DMS79 (cell line): Measurements from ENCODE around the gene MDM4.
"Not testable (repeated sequence)": the region's sequence is repeated elsewhere in the genome, so short reads cannot be mapped to it uniquely, and the experiment has no call there.

Experiments used
- DNase-seq: peaks from one replicate; lab custom pipeline; 2025; lab: John Stamatoyannopoulos, UW

Gene MDM4, protein sequence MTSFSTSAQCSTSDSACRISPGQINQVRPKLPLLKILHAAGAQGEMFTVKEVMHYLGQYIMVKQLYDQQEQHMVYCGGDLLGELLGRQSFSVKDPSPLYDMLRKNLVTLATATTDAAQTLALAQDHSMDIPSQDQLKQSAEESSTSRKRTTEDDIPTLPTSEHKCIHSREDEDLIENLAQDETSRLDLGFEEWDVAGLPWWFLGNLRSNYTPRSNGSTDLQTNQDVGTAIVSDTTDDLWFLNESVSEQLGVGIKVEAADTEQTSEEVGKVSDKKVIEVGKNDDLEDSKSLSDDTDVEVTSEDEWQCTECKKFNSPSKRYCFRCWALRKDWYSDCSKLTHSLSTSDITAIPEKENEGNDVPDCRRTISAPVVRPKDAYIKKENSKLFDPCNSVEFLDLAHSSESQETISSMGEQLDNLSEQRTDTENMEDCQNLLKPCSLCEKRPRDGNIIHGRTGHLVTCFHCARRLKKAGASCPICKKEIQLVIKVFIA

DNA sequence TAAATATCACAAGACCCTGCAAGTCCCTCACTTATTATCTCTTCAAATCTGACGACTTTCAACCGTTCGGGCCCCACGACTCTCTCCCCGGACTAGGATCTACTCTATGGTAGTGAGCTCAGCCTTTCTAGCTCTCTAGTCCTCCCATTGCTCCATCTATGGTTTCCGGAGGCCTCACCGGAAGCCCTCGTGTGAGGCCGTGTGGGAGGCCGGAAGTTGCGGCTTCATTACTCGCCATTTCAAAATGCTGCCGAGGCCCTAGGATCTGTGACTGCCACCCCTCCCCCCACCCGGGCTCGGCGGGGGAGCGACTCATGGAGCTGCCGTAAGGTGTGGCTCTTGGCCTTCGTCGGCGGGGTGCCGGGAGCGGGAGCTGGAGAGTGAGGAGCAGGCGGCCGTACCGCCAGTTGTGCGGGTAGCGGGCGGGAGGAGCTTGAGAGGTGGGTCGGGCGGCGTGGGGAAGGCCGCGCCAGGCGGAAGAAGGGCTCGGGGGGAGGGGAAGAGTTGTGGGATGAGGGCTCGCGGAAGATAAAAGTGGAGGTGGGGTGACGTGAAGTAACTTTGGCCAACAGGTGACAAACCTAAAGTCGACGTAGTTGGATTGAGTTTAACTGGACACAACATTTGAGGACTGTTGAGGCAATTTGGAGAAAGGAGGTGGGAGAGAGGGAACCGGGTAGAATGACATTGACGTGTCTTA is at the start of gene MDM4:
TSS of gene MDM4 (plus strand) at position 227 of the 700 bp plus-strand sequence. CDS start 9,113 bp downstream, outside the sequence.
- DNase-seq = peak; percentile 96

DNA sequence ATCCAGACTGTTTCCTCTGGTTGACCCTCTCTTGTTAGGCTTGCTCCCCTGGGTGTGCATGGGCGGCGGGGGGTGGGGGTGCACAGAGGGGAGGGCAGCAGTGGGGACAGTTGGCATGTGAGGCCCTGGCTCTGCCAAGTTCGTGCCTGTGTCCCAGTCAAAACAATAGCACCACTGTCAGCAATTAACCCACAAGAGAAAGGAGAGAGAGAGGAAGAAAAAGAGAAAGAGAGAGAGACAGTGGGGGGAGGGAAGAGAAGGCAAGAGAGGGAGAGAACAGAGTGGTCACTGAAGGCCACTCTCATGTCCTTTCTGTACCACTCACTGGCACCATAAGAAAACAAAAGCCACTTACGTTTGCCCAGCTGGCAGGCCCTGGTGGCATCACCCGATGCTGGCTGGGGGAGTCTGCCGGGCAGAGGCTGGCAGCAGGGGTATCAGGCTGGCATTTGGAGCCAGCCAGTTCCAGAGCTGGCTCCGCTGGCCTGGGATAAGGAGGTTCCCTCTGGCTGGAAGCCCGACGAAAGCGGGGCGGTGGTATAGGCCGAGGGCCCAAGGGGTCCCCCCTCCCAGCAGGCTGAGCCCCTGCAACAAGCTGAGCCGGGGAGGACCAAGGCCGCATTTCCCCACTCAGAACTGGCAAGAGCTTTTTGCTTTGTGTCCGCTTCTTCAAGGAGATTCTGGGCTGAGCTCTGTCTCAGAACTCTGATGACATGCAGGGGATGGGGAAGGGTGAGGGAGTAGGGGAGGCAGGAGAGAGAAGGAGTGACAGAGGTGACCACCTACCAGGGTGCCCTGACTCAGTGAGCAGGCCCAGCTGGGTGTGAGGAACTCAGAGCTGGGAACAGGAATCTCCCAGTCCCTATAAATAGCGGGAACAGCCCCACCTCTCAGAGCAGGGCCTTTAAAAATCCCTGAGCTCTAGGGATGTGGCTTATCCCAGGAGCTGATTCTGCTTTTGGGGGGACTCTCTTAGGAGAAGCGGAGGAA is 49.5 kb upstream of the MDM4 start:
- no peak for DNase-seq

DNA sequence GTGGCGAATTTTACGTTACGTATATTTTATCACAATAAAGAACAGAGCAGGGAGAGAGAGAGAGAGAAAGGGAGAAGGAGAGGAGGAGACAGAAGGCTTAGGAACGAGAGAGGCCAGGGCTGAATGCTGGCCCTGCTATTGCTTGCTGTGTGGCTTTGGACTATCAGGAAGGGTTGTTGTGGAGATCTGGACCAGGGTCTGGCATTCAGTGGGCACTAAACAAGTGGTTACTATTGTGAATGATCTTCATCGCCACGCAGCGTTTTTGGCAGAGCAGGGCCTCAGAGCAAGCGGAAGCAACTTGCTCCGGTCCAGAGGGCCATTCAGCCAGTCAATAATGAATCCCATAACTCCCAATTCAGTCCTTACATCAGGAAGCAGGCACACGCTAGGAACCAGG is 48.0 kb upstream of the MDM4 start:
- DNase-seq = no peak

DNA sequence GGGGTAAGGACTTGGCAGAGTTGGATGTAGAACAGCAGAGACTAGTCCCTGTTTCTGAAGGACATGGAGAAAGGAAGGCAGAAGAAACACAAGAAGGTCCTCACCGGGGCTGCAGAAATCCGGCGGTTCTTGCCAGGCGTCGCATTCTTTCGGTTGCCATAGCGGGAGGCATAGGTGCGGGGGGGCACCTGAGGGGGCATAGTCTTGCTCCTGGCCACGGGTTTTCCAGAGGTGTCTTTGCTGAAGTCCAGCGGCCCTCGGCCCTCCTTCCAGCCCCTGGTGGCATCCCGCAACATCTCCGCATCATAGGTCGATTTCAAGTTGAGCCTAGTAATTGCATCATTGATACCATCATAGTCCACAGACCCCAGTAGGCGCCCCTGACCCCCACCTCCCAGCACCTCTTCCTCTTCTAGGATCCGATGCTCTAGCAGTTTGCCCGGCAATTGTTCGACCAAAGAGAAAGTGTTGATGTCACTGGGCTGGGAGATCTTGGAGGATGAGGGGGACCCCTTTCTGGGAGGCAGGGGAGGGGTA is 47.4 kb upstream of the MDM4 start:
- no peak for DNase-seq

DNA sequence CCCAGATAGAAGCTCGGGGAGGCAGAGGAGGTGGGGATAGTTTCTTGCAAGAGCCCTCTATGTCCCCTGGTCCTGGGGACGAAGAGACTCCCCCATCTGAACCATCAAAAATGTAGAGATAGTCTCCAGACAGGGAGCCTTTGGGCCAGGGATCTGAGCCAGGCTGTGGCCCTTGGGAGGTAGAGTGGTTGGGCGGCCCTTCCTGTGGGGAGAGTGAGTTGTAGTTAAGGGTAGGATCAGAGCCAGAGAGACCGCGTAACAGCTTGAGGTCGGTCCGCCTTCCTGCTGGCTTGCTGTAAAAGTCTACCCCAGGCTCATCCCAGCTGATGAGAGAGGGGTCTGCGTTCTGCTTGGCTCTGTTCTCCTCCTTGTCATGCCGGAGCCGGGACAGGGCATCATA is 46.9 kb upstream of the MDM4 start:
- no peak for DNase-seq

DNA sequence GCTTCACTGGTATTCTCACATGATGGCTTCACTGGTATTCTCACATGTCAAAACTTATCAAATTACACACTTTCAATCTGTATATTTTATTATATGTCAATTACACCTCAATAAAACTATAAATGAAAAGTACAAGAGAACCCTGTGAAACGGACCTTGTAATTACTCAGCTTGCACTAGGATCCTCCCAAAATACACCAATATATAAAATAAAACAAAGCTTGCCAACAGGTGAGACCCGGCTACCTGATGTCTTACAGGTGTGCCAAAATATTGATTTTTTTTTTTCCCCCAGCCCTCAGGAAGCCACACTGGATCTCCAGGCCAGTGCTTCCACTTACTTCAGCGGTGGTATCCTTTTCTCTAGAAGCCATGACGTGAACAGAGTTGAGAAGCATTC is 44.5 kb upstream of the MDM4 start:
- DNase-seq = no peak

DNA sequence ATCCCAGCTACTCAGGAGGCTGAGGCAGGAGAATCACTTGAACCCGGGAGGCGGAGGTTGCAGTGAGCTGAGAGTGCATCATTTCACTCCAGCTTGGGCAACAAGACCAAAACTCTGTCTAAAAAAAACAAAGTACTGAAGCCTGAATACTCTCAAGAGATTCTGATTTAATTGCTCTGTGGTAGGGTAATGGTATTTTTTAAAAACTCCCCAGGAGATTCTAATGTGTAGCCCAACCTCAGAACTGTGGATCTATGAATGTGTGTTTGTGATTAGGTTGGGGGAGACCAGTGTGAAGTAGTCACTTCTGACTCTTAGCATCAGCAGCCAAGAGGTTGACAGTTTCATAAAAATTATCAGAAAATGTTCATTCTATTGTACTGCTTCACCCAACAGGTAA is 43.5 kb upstream of the MDM4 start:
- no peak for DNase-seq

DNA sequence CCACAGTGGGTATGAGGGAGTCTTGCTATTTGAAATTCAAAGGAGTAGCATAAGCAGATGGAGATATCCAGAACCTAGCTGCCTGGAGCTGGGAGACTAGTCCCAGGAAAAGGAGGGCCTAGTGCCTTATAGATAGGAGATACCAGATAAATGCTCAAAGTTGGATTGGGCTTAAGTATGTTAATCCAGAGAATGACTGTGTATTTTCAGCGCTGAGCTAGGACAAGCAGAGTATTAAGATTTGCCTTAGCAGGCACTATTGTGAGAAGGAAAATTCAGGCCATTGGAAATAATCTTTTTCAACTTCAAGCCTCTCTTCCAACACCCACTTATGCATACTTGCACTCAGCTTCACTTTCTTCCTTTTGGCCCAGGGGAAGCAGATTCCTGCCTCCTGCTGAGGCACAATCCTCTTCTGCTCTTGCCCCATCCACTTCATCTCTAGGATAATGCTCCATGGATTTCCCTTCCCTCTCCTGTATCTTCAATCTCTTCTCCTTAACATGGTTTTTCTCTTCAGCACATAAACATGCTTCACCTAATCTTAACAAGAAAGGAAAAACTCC is 42.7 kb upstream of the MDM4 start:
- no peak for DNase-seq

DNA sequence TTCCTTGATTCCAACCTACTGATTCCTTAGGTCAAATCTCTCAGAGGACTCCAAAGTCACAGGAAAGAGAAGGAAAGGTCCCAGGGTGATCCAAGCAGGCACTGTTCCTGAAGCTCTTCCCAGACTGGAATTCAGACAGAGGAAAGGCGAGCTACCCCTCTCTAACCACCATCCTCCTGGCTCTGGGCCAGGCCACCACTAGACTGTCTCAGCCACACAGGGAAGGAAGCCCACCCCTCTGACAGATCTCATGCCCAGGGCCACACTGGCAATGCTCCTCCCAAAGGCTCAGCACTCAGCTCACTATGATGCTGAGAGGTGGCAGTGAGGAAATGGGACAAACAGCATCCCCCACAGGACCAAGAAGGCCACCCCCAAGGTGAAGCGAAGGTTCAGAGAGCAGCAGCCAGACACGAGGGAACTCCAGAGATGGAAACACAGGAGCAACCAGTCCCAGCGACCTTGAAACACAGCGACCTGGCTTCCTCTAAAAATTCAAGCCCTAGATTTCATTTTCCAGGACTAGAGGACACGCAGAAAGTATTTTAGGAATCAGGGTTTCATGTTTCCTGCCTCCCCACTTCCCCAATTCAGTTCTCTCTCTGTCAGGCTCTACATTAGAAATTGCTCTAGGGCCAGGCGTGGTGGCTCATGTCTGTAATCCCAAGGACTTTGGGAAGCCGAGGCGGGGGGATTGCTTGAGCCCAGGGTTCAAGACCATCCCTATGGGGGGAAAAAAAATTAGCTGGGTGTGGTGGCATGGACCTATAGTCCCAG is 40.4 kb upstream of the MDM4 start:
- no peak for DNase-seq

DNA sequence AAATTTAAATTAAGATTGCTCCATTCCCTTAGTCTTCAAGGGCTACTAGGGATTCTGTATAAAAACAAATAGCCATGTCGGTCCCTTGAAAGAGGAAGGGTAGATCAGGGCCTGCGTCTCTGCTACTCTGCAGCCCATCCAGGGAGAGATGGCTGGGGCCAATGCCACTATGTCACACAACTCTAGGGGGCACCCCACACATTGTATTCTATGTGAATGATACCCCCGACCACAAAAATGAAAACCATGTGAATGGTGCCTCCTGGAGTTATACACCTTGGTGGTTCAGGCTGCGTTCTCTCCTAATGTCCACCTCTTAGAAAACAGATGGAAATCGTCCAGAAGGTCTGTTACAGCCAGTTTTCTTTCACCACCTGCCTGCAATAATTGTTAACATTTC is 39.6 kb upstream of the MDM4 start:
- no peak for DNase-seq

DNA sequence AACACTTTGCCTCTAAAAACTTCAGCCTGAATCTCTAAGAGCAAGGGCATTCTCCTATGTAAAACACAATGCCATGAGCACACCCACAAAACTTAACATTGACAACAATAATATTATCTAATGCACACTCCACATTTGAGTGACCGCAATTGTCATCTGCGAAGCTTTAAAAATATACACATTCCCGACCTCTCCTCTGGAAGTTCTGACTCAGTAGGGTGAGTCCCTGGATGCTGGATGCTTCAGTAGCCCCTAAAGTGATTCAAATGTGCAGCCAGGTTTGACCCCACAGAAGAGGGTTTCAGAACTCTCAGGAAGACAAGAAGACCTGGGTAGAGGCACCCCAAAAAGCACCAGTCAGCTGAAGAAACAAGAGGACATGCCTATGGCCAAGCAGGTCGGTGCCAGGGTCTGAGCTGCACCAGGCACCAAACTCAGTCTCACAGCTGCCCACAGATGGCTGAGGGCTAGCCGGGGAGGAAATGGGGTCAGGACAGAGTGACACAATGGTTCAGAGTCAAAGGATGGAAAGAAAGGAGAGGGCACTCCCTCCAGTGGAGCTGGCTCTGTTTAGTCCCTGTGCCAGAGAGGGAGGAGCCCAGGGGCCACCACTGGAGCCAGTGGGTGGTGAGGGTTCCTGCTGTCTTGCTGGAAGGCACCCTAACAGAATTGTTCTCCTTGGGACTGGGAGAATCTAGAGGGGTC is 39.0 kb upstream of the MDM4 start:
- no peak for DNase-seq

DNA sequence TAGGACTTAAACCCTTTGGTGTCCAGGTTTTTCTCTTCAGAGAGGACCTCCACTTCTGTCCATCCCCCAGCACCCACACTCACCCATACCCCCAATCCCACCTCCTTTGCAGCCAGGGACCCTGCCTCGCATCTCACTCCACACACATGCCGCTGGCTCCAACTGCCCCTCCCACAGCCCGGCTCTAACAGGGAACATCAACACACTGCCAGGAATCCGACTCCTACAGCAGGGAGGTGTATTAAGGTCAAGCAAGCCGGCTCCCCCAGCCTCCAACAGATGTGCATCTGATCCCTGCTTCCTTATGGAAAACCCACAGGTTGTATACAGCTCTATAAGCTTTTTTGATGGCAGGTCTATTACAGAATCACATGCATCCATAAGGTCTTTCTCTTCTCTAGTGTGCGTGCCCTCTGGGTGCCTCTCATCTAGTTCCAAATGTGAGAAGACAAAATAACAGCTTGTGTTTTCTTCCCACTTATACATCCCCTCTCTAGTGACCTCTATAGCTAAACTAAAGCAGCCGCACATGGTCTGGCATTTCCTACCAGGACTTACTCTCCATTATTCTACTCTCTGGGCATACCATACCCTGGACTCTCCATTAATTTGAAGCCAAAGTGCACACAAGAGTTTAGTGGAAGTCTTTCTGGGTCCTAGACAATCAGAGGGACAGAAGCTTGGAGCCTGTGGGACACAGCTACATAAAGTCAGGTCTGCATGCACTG is 37.9 kb upstream of the MDM4 start:
- DNase-seq = no peak

DNA sequence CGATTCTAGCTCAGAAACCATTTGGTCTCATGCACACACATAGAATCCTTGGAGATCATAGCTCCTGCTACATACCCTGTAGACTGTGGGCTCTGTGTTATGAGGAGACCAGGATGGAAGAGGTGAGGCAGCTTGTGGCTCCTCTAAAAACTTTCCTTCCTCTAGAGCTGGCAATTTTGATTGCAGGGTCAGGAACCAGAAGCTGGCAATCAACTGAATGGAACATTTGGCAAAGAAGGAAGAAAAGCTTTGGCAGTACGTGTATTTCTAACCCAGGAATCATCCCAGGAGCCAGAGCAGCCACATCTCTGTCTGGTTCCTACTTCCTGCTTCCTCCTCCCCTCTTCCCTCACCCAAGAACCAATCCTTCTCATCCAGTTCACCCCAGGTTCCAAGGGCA is 37.3 kb upstream of the MDM4 start:
- no peak for DNase-seq

DNA sequence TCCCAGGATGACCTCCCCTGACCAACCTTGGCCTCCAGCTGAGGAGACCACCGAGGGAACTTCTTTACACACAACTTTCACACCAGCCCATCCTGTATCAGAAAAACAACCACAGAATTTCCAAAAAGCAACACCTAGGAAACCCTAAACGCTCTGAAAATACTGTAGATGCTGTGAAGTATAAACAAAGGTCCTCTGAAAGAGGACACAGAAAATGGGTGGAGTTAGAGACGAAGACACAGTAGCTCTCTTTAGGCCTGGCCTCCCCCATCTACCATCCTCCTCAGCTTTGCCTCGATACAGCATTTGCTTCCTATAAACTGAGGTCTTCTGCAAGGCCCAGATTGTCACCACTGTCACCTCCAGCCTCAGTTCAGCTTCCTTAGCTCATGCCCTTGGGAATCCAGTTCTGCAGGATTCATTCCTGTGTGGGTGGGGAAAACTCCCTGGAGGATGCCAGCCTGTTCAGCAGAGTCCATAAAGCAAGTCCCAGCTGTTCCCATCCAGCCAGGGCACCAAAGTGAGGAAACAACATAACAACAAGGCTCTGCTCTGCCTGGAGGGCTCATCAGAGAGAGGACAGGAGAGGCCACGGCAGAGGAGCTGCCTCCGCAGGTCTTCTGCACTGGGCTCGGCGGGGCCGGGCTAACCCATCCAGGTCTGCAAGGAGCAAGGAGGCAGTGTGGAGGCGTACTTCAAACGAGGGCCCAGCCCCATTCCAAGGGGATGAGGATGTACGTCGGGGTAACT is 36.6 kb upstream of the MDM4 start:
- DNase-seq = no peak

DNA sequence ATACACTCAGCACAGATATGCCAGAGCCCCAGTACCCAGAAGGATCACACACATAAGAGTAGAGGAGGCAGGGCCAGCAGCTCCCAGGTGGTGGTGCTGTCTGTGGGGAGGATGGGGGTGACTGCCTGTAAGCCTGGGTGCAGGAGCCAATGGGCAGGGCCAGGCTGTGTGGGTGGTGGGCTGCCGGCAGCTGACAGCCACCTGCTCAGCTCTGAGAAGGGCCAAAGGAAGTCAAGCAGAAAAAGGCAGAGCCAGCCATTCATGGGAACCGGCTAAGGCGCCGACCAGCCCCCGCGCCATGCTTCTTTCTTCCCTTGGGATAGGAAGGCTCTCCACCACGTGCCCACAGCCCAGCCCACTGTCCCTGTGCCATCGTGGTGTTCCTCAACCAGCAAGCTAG is 35.7 kb upstream of the MDM4 start:
- peak; percentile 38 for DNase-seq

DNA sequence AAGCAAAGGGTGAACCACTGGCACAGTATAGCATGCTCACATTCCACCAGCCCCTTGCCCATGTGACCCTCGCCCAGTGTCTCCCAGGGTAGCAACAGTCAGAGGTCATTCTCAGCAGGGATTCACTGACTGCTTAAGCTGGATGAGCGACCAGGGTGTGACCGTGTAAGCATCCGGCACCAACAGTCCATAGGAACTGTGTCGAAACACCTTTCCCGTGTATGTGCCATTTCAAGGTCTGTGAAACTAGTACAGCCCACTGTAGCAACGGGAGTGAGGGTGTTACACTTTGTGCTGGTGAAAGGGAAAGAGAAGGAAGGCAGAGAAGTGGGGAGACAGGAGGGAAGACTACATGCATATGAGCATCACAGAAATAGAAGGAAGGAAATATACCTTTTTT is 32.4 kb upstream of the MDM4 start:
- no peak for DNase-seq

DNA sequence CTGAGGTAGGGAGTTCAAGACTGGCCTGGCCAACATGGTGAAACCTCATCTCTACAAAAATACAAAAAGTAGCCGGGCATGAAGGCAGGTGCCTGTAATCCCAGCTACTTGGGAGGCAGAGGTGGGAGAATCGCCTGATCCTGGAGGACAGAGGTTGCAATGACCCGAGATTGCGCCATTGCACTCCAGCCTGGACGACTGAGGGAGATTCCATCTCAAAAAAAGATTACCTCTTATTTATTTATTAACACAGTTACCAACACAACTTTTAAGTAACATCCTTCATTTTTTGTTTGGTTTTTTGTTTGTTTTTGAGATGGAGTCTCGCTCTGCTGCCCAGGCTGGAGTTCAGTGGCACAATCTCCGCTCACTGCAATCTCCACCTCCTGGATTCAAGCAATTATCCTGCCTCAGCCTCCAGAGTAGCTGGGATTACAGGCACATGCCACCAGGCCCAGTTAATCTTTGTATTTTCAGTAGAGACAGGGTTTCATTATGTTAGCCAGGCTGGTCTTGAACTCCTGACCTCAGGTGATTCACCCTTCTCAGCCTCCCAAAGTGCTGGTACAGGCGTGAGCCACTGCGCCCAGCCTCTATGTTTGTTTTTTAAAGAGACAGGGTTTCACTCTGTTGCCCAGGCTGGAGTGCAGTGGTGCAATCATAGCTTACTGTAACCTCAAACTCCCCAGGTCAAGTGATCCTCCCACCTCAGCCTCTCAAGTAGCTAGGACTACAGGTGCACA is 29.5 kb upstream of the MDM4 start:
- DNase-seq = not testable (repeated sequence)

DNA sequence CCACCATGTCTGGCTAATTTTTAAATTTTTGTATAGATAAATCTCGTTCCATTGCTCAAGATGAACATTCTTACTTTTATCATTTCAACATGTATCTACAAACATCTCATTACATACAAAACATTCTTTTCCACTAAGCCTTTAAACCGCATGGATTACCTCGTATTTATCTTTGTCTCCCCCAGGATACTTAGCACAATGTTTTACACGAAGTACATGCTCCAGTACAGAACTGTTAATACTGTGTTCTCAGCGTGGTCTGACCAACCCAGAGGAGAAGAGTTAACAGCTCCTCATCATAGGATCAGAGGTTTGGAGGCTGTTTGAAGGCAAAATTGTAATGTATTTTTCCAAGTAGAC is 29.0 kb upstream of the MDM4 start:
- no peak for DNase-seq
